Measurements from ENCODE around the gene HSD17B7.
"Not testable (repeated sequence)": the region's sequence is repeated elsewhere in the genome, so short reads cannot be mapped to it uniquely, and the experiment has no call there.

The HSD17B7 gene, protein sequence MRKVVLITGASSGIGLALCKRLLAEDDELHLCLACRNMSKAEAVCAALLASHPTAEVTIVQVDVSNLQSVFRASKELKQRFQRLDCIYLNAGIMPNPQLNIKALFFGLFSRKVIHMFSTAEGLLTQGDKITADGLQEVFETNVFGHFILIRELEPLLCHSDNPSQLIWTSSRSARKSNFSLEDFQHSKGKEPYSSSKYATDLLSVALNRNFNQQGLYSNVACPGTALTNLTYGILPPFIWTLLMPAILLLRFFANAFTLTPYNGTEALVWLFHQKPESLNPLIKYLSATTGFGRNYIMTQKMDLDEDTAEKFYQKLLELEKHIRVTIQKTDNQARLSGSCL

GRCh38 chr1:162790303-162790984 is at the start of gene HSD17B7:
Gene HSD17B7, plus strand, starts transcription at chr1:162790702. Its CDS starts 99 bp downstream, at chr1:162790801.
- peak; percentile 27 for DNase-seq (ENCODE audit: low read depth)

- DNase-seq (ENCODE audit: low read depth) = peak; percentile 14
Measured at GRCh38 chr1:162740755-162741154, 49.7 kb upstream of the HSD17B7 start.

- DNase-seq (ENCODE audit: low read depth) = no peak
Measured at GRCh38 chr1:162741574-162741973, 48.9 kb upstream of the HSD17B7 start.

DNA sequence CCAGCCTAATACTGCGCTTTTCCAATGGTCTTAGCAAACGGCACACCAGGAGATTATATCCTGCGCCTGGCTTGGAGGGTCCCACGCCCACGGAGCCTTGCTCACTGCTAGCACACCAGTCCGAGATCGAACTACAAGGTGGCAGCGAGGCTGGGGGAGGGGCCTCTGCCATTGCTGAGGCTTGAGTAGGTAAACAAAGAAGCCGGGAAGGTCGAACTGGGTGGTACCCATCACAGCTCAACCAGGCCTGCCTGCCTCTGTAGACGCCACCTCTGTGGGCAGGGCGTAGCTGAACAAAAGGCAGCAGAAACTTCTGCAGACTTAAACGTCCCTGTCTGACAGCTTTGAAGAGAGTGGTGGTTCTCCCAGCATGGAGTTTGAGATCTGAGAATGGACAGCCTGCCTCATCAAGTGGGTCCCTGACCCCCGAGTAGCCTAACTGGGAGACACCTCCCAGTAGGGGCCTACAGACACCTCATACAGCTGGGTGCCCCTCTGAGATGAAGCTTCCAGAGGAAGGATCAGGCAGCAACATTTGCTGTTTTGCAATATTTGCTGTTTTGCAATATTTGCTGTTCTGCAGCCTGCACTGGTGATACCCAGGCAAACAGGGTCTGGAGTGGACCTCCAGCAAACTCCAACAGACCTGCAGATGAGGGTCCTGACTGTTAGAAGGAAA is 44.1 kb upstream of the HSD17B7 start:
- not testable (repeated sequence) for DNase-seq (ENCODE audit: low read depth)

GRCh38 chr1:162753001-162753658 is 37.4 kb upstream of the HSD17B7 start:
- DNase-seq (ENCODE audit: low read depth) = no peak

- DNase-seq (ENCODE audit: low read depth) = peak; percentile 42
Measured at GRCh38 chr1:162753998-162754585, 36.4 kb upstream of the HSD17B7 start.

DNA sequence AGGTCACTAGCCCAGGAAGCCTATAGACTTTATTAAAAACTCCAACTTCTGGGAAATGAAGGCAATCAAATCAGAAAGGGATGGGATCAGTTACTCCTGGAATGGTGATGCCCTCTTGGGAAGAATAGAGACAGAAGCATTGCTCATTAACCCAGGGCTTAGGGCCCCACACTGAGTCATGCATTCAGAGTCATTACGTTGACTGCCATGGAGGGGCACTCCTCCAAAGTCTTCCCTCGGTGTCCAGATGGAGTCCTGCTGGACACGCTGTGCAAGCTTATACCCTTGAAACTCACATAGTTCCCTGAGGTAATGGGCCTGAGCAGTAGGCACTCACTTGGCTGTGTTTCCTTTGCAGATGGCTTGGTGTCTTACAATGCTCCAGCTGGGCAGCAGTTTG is 35.2 kb upstream of the HSD17B7 start:
- no peak for DNase-seq (ENCODE audit: low read depth)

GRCh38 chr1:162756523-162756922 is 34.0 kb upstream of the HSD17B7 start:
- DNase-seq (ENCODE audit: low read depth) = peak; percentile 56

- peak; percentile 45 for DNase-seq (ENCODE audit: low read depth)
Measured at GRCh38 chr1:162757476-162757875, 33.0 kb upstream of the HSD17B7 start.

GRCh38 chr1:162765788-162766187 is 24.7 kb upstream of the HSD17B7 start:
- DNase-seq (ENCODE audit: low read depth) = peak; percentile 25

DNA sequence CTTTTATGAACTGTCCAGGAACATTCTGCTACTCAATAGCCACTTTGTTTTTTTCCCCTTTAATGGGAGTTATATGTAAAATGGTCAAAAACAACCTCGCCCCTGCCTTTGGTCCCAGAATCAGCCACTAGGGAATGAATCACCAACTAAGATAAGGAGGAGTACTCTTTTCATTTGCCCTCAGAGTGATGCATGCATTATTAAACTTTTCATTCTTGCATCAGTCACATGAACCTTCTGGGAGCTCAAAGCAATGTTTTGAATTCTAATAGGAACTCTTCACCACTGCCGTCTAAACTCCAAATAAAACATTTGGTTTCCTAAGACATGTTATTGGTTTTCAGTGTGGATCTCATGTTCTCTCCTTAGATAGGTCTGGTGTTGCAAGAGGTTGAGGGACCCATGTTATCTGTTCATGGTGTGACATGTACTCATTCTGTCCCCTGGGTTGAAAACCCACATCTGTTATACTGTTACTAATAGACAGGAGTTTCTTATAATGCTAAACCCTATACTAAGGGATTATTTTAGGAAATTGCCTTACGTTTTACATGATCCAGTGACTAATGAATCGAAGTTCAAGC is 17.8 kb upstream of the HSD17B7 start:
- peak; percentile 18 for DNase-seq (ENCODE audit: low read depth)

- no peak for DNase-seq (ENCODE audit: low read depth)
Measured at GRCh38 chr1:162774007-162774406, 16.5 kb upstream of the HSD17B7 start.

GRCh38 chr1:162779043-162779442 is 11.5 kb upstream of the HSD17B7 start:
- DNase-seq (ENCODE audit: low read depth) = no peak

GRCh38 chr1:162782671-162783070 is 7.8 kb upstream of the HSD17B7 start:
- DNase-seq (ENCODE audit: low read depth) = no peak

- not testable (repeated sequence) for DNase-seq (ENCODE audit: low read depth)
Measured at GRCh38 chr1:162784926-162785325, 5.6 kb upstream of the HSD17B7 start.

DNA sequence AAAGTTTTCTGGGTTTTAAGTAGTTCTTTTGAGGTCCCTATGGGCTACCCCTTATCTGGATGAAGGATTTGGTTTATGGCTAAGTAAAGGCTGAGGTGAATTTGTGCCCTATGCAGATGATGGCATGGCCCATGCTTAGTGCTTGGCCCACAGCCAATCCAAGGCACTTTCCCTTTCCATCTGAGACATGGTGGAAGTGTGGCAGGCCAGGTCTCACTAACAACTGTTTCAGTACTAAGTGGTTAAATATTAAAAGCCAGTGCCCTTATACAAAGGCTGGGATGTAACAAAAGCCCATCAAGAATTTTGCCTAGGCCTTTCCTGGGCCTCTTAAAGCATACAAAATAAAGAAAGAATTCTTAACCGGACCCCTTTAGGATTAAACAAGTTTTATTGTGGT is 1.7 kb upstream of the HSD17B7 start:
- not testable (repeated sequence) for DNase-seq (ENCODE audit: low read depth)

- DNase-seq (ENCODE audit: low read depth) = not testable (repeated sequence)
Measured at GRCh38 chr1:162790985-162791357, 469 bp downstream of the HSD17B7 start.

DNA sequence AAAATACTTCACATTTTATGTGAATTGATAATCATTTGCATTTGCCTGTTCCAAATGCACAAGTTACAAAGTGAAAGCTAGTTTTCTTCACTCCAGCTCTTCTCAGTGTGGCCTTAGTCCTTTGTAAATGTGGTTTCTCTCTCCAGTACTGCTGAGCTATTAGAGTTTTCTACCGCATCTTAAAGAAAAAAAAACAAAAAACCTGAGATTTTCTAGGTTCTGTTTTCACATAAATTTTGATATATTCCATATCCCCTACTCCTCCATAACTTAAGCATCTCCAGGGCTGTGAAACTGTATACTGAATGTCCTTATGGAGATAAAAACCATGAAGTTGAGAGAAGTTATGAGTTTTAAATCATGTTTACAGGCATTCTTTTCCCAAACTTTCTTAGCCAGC is 3.8 kb downstream of the HSD17B7 start:
- DNase-seq (ENCODE audit: low read depth) = not testable (repeated sequence)

- DNase-seq (ENCODE audit: low read depth) = peak; percentile 48
Measured at GRCh38 chr1:162796617-162797279, 6.2 kb downstream of the HSD17B7 start.

DNA sequence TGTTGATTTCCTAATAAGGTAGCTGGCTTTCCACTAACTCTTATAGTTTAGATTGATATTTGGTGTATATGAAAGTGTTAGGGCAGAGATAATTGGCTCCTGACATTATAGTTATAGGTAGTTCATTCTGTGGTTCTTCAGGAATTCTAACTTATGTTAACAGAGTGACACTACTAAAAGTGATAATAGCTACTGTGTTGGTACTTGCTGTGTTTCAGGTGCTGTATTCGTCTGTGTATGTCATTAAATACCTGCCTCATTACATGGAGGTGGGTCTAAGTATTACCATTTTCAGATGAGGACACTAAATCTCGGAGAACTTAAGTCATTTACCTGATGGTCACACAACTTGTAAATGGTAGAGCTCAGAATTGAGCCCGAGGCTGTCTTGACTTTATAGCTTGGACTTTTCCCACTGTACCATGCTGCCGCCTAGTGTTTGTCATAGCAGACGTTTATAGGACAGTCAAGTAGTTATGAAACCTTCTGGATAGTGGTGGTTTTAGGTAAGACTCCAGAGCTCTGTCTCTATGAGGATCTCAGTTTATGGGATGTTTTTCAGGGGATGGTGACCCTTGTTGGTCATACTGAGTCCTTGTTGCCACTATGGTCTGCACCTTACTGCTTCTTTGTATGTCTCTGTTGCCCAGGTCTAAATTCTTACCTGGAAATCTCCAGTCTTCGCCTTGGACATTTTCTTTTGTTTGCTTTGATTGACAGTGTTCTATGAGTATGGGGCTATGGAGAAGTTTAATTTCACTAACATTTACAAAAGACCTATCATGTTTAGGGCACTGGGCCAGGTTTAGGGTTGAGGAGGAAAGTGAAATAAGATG is 9.7 kb downstream of the HSD17B7 start:
- DNase-seq (ENCODE audit: low read depth) = peak; percentile 69

Data from iris pigment epithelial cell (primary cell).